ENCODE data around the gene ARG2.

ARG2 gene

GRCh38 chr14:67607646-67608045 lies 12.1 kb upstream of the ARG2 start:
- Histone ChIP-seq H3K4me1 (ENCODE audit: insufficient read depth, poor library complexity, severe bottlenecking) (no peaks in the 10 kb centered on the region), H3K4me3 (ENCODE audit: severe bottlenecking) (no peak overlapping the region), H3K27ac (ENCODE audit: poor library complexity, severe bottlenecking) (no peak overlapping the region), H3K36me3 (ENCODE audit: low read depth) (no peaks in the 10 kb centered on the region), H3K9me3 (ENCODE audit: severe bottlenecking) (no peaks in the 10 kb centered on the region), H3K27me3 (ENCODE audit: insufficient read depth, poor library complexity, severe bottlenecking) (no peaks in the 10 kb centered on the region)
- TF ChIP-seq CTCF (IDR thresholded peaks at IDR 0.05; ENCODE audit: poor library complexity, severe bottlenecking), result no peak
- DNase-seq (ENCODE audit: low spot score) (no peak), ATAC-seq (ENCODE audit: low read depth) (no peak)

- Histone ChIP-seq H3K9me3 (ENCODE audit: severe bottlenecking) (no peaks in the 10 kb centered on the region), H3K27me3 (ENCODE audit: insufficient read depth, poor library complexity, severe bottlenecking) (no peaks in the 10 kb centered on the region), H3K27ac (ENCODE audit: poor library complexity, severe bottlenecking) (no peak overlapping the region), H3K4me3 (ENCODE audit: severe bottlenecking) (no peak overlapping the region), H3K4me1 (ENCODE audit: insufficient read depth, poor library complexity, severe bottlenecking) (no peaks in the 10 kb centered on the region), H3K36me3 (ENCODE audit: low read depth) (no peaks in the 10 kb centered on the region)
- ATAC-seq (ENCODE audit: low read depth) (no peak), DNase-seq (ENCODE audit: low spot score) (no peak)
- no peak for TF ChIP-seq CTCF (IDR thresholded peaks at IDR 0.05; ENCODE audit: poor library complexity, severe bottlenecking)
Measured at GRCh38 chr14:67609642-67610310, 9.9 kb upstream of the ARG2 start.

GRCh38 chr14:67610491-67610890 lies 9.2 kb upstream of the ARG2 start:
- DNase-seq (ENCODE audit: low spot score), result no peak
- no peaks in the 10 kb centered on the region for H3K9me3 ChIP-seq (ENCODE audit: severe bottlenecking)
- no peak for ATAC-seq (ENCODE audit: low read depth)

GRCh38 chr14:67618617-67619063 lies 1.1 kb upstream of the ARG2 start:
- ATAC-seq (ENCODE audit: low read depth) (peak; percentile 26), DNase-seq (ENCODE audit: low spot score) (no peak)
- Histone ChIP-seq H3K9me3 (ENCODE audit: severe bottlenecking) (no peaks in the 10 kb centered on the region), H3K27ac (ENCODE audit: poor library complexity, severe bottlenecking) (no peak overlapping the region), H3K4me1 (ENCODE audit: insufficient read depth, poor library complexity, severe bottlenecking) (peaks cover 26% of the 10 kb centered on the region), H3K27me3 (ENCODE audit: insufficient read depth, poor library complexity, severe bottlenecking) (no peaks in the 10 kb centered on the region), H3K4me3 (ENCODE audit: severe bottlenecking) (no peak overlapping the region), H3K36me3 (ENCODE audit: low read depth) (no peaks in the 10 kb centered on the region)
- peak; percentile 96 for TF ChIP-seq CTCF (IDR thresholded peaks at IDR 0.05; ENCODE audit: poor library complexity, severe bottlenecking)

More at GRCh38 chr14:67610491-67610890, 9.2 kb upstream of the ARG2 start:
- H3K4me3 ChIP-seq (ENCODE audit: severe bottlenecking), result no peak overlapping the region
- no peak for TF ChIP-seq CTCF (IDR thresholded peaks at IDR 0.05; ENCODE audit: poor library complexity, severe bottlenecking)
- no peaks in the 10 kb centered on the region for H3K4me1 ChIP-seq (ENCODE audit: insufficient read depth, poor library complexity, severe bottlenecking)
- H3K36me3 ChIP-seq (ENCODE audit: low read depth), result no peaks in the 10 kb centered on the region
- H3K27ac ChIP-seq (ENCODE audit: poor library complexity, severe bottlenecking), result no peak overlapping the region
- no peaks in the 10 kb centered on the region for H3K27me3 ChIP-seq (ENCODE audit: insufficient read depth, poor library complexity, severe bottlenecking)

- DNase-seq (ENCODE audit: low spot score) (no peak), ATAC-seq (ENCODE audit: low read depth) (peak; percentile 7; the same call in 2 of the 3 replicates)
- no peak for TF ChIP-seq CTCF (IDR thresholded peaks at IDR 0.05; ENCODE audit: poor library complexity, severe bottlenecking)
- Histone ChIP-seq H3K4me1 (ENCODE audit: insufficient read depth, poor library complexity, severe bottlenecking) (peaks cover 30% of the 10 kb centered on the region), H3K4me3 (ENCODE audit: severe bottlenecking) (peak overlapping the region; percentile 43), H3K27me3 (ENCODE audit: insufficient read depth, poor library complexity, severe bottlenecking) (no peaks in the 10 kb centered on the region), H3K36me3 (ENCODE audit: low read depth) (no peaks in the 10 kb centered on the region), H3K27ac (ENCODE audit: poor library complexity, severe bottlenecking) (no peak overlapping the region), H3K9me3 (ENCODE audit: severe bottlenecking) (no peaks in the 10 kb centered on the region)
Measured at GRCh38 chr14:67620217-67620785, 581 bp downstream of the ARG2 start.

All from RWPE2 (cell line).